PC-3 (cell line): ENCODE results near the gene FBXL7.

Experiments
- CTCF ChIP-seq: fragments of 300-600 bp; sonication (generic); conservative IDR thresholded peaks from 2 replicates; pipeline ENCODE4 v1.5.1; 2017; ENCODE audit warnings: antibody characterized with exemption, low read depth, mild to moderate bottlenecking, low read length
- EZH2 ChIP-seq: fragments of 300-600 bp; sonication (generic); IDR thresholded peaks from one replicate; pipeline ENCODE4 v1.6.1; 2017; ENCODE audit warnings: antibody characterized with exemption, mild to moderate bottlenecking, low read length; ENCODE audit not compliant: unreplicated experiment
- EZH2phosphoT487 ChIP-seq: fragments of 300-600 bp; sonication (generic); IDR thresholded peaks from 2 replicates; pipeline ENCODE4 v1.6.1; 2018; ENCODE audit warnings: mild to moderate bottlenecking, antibody characterized with exemption, low read length, borderline replicate concordance

DNA sequence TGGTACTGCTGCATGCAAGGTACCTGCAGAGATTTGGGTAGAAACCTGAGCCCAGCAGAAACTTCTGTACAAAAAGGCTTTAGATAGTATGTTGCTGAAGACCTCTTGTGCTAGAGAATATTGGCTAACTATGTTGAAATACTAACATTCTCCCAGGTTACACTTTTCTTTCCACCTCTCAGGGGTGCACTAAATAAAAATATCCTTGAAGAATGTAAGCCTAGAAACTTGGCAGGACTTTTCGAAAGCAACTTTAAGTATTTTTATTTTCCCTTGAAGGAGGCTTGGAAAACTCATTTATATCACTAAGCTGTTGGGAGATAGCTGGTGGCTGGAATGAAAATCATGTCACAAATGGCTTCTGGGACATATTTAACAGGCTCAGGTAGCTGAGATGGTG, 50.0 kb downstream of the FBXL7 start:
- no peak for TF ChIP-seq CTCF
- no peak for TF ChIP-seq EZH2
- no peak for TF ChIP-seq EZH2phosphoT487
